Common myeloid progenitor, CD34-positive (primary cell): ENCODE results near the gene TMEM163.

Experiments
- CTCF ChIA-PET: fragments of 350-600 bp; sonication (Branson Sonifier 250); formaldehyde crosslinking; loops from one replicate; lab custom pipeline; 2021; ENCODE audit warnings: antibody characterized with exemption; lab: Charles Lee
- POLR2A ChIA-PET: fragments of 350-600 bp; sonication (Branson Sonifier 250); formaldehyde crosslinking; loops from one replicate; lab custom pipeline; 2021; ENCODE audit warnings: antibody characterized with exemption; lab: Charles Lee
- DNase-seq, 3 donors: peaks; one replicate each; pipeline versions ENCODE4 v3.0.0 to v3.0.0-alpha.2; 2013
- H3K27ac ChIP-seq, 2 experiments: 1 replicate in 1 of 2; 2 replicates in 1 of 2; pipeline ENCODE4 v1.7.0; 2013; ENCODE audit warnings: inconsistent platforms in 2 of 2, low read length in 2 of 2, mild to moderate bottlenecking in 2 of 2, low read depth in 1 of 2, moderate library complexity in 1 of 2; ENCODE audit not compliant: severe bottlenecking in 2 of 2, insufficient read depth in 1 of 2, poor library complexity in 1 of 2
- H3K27me3 ChIP-seq, 5 experiments: replicated peaks in 2 of 5; 1 replicate in 3 of 5; 2 replicates in 2 of 5; pipeline versions ENCODE4 v1.6.1 to v1.7.0; 2013; ENCODE audit warnings: low read length in 4 of 5, mild to moderate bottlenecking in 2 of 5, moderate library complexity in 2 of 5, inconsistent platforms in 1 of 5; ENCODE audit not compliant: insufficient read depth in 5 of 5, control insufficient read depth in 4 of 5
- H3K36me3 ChIP-seq, 4 experiments: 1 replicate in 2 of 4; 2 replicates in 2 of 4; pipeline versions ENCODE4 v1.6.1 to v1.7.0; 2013; ENCODE audit warnings: low read length in 3 of 4, control low read depth in 1 of 4, mild to moderate bottlenecking in 1 of 4; ENCODE audit not compliant: control insufficient read depth in 4 of 4, insufficient read depth in 4 of 4
- H3K4me1 ChIP-seq, 4 experiments: 1 replicate in 3 of 4; 2 replicates in 1 of 4; pipeline versions ENCODE4 v1.6.1 to v1.7.1; 2013; ENCODE audit warnings: low read length in 3 of 4, mild to moderate bottlenecking in 3 of 4, control low read depth in 1 of 4, inconsistent platforms in 1 of 4, moderate library complexity in 1 of 4; ENCODE audit not compliant: control insufficient read depth in 4 of 4, insufficient read depth in 4 of 4; ENCODE audit errors: control extremely low read depth in 1 of 4
- H3K4me3 ChIP-seq, 7 experiments: 1 replicate in 4 of 7; 2 replicates in 3 of 7; pipeline versions ENCODE4 v1.5.1 to v1.7.0; 2013; ENCODE audit warnings: mild to moderate bottlenecking in 7 of 7, low read length in 6 of 7, moderate library complexity in 6 of 7, inconsistent platforms in 2 of 7, low read depth in 2 of 7, control low read depth in 1 of 7; ENCODE audit not compliant: insufficient read depth in 4 of 7, control insufficient read depth in 1 of 7; ENCODE audit errors: extremely low read depth in 1 of 7
- H3K9me3 ChIP-seq, 5 experiments: 1 replicate in 4 of 5; 2 replicates in 1 of 5; pipeline versions ENCODE4 v1.6.1 to v1.7.1; 2013; ENCODE audit warnings: low read length in 4 of 5, mild to moderate bottlenecking in 2 of 5, inconsistent platforms in 1 of 5, low read depth in 1 of 5, moderate library complexity in 1 of 5; ENCODE audit not compliant: control insufficient read depth in 4 of 5, insufficient read depth in 2 of 5; ENCODE audit errors: control extremely low read depth in 1 of 5
- WGBS: methylation state at CpG from one replicate; pipeline ENCODE4 v1.1.5; 2013; ENCODE audit not compliant: insufficient coverage; 5-methylcytosine and 5-hydroxymethylcytosine counted together

TMEM163 gene

GRCh38 chr2:134435936-134436335 is 282.9 kb downstream of the TMEM163 start:
- H3K27me3 ChIP-seq = no peaks in the 10 kb centered on the region
- peaks cover 4 to 30% (median 16%) of the 10 kb centered on the region in 4 experiments for H3K36me3 ChIP-seq
- ChIA-PET POLR2A (no interaction called here), CTCF (interaction anchor here (0.9 to 3.3 kb wide), 4 partner anchors 12 to 68 kb away, joined by 3 to 11 read pairs (median 3); no protein-coding TSS in a partner anchor)
- H3K27ac ChIP-seq = no peak overlapping the region
- no peak for DNase-seq
- peaks cover 0 to 7% (median 0%) of the 10 kb centered on the region in 4 experiments for H3K4me1 ChIP-seq
- no peak overlapping the region for H3K4me3 ChIP-seq
- H3K9me3 ChIP-seq = no peaks in the 10 kb centered on the region

- no peak overlapping the region for H3K4me3 ChIP-seq
- H3K27me3 ChIP-seq = no peaks in the 10 kb centered on the region
- POLR2A ChIA-PET = no interaction called here
- no peak for DNase-seq
- CTCF ChIA-PET = interaction anchor here (0.9 to 3.3 kb wide), 4 partner anchors 12 to 68 kb away, joined by 3 to 11 read pairs (median 3); no protein-coding TSS in a partner anchor
- peaks cover 0 to 7% (median 0%) of the 10 kb centered on the region in 4 experiments for H3K4me1 ChIP-seq
- 97% methylated on average over 4 of the region's 4 CpGs for WGBS
- H3K36me3 ChIP-seq = peaks cover 4 to 33% (median 16%) of the 10 kb centered on the region in 4 experiments
- no peak overlapping the region for H3K27ac ChIP-seq
- H3K9me3 ChIP-seq = no peaks in the 10 kb centered on the region
Measured at GRCh38 chr2:134435505-134435904, 283.3 kb downstream of the TMEM163 start.

DNA sequence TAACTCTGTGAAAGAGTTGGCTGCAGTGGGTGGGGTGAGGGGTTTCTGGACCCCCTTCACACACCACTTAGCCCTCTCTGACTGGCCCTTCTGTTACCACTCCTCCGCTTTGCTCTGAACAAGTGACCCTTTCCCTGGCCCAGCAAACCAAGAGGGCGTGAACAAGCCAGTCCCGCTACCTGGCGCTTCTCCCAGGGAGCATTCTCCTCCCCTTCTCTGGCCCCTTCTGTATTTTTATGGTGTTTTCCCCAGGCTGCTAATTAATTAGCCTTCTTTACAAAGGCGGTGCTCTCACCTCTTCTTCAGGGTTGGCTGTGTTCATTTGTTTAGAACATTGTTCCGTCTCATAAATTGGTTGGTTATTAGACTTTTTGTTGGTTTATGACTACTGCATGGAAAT is 284.8 kb downstream of the TMEM163 start:
- peaks cover 0 to 7% (median 0%) of the 10 kb centered on the region in 4 experiments for H3K4me1 ChIP-seq
- CTCF ChIA-PET = interaction anchor here (3.3 kb wide), 1 partner anchor 17 kb away, joined by 11 read pairs; no protein-coding TSS in a partner anchor
- WGBS = 100% methylated on average over 5 of the region's 6 CpGs

GRCh38 chr2:134433469-134433868 is 285.3 kb downstream of the TMEM163 start:
- H3K4me1 ChIP-seq = peaks cover 0 to 7% (median 0%) of the 10 kb centered on the region in 4 experiments
- H3K36me3 ChIP-seq = peaks cover 10 to 39% (median 14%) of the 10 kb centered on the region in 4 experiments
- ChIA-PET CTCF (no interaction called here), POLR2A (no interaction called here)
- WGBS = 87% methylated on average over 7 of the region's 7 CpGs
- H3K9me3 ChIP-seq = no peaks in the 10 kb centered on the region
- H3K4me3 ChIP-seq = no peak overlapping the region
- DNase-seq = no peak
- H3K27me3 ChIP-seq = no peaks in the 10 kb centered on the region
- H3K27ac ChIP-seq = no peak overlapping the region

More for the DNA sequence above, 284.8 kb downstream of the TMEM163 start:
- Histone ChIP-seq H3K9me3 (no peaks in the 10 kb centered on the region), H3K27me3 (no peaks in the 10 kb centered on the region), H3K4me3 (no peak overlapping the region), H3K27ac (no peak overlapping the region), H3K36me3 (peaks cover 9 to 38% (median 14%) of the 10 kb centered on the region in 4 experiments)
- no peak for DNase-seq
- POLR2A ChIA-PET = no interaction called here

GRCh38 chr2:134432435-134432883 is 286.3 kb downstream of the TMEM163 start:
- no peaks in the 10 kb centered on the region for H3K9me3 ChIP-seq
- ChIA-PET CTCF (interaction anchor here (1.2 kb wide), 1 partner anchor 20 kb away, joined by 4 read pairs; no protein-coding TSS in a partner anchor), POLR2A (no interaction called here)
- no peak overlapping the region for H3K4me3 ChIP-seq
- H3K36me3 ChIP-seq = peaks cover 13 to 47% (median 18%) of the 10 kb centered on the region in 4 experiments
- WGBS = 100% methylated on average over 3 of the region's 3 CpGs
- H3K27ac ChIP-seq = no peak overlapping the region
- no peak for DNase-seq
- H3K4me1 ChIP-seq = peaks cover 0 to 7% (median 0%) of the 10 kb centered on the region in 4 experiments
- no peaks in the 10 kb centered on the region for H3K27me3 ChIP-seq

- no peak overlapping the region for H3K27ac ChIP-seq
- CTCF ChIA-PET = interaction anchor here (1.2 kb wide), 1 partner anchor 20 kb away, joined by 4 read pairs; no protein-coding TSS in a partner anchor
- POLR2A ChIA-PET = interaction anchor here (0.6 kb wide), 1 partner anchor 1419 kb away, joined by 3 read pairs; no protein-coding TSS in a partner anchor
Measured at GRCh38 chr2:134431838-134432434, 286.9 kb downstream of the TMEM163 start.

GRCh38 chr2:134429886-134430285 is 288.9 kb downstream of the TMEM163 start:
- WGBS = 100% methylated on average over 4 of the region's 4 CpGs
- Histone ChIP-seq H3K4me3 (no peak overlapping the region), H3K9me3 (no peaks in the 10 kb centered on the region), H3K27me3 (no peaks in the 10 kb centered on the region), H3K36me3 (peaks cover 9 to 43% (median 11%) of the 10 kb centered on the region in 4 experiments), H3K4me1 (peaks cover 0 to 7% (median 0%) of the 10 kb centered on the region in 4 experiments), H3K27ac (no peak overlapping the region)
- ChIA-PET POLR2A (no interaction called here), CTCF (interaction anchor here (1.9 kb wide), 1 partner anchor 19 kb away, joined by 5 read pairs; no protein-coding TSS in a partner anchor)
- no peak for DNase-seq

More at GRCh38 chr2:134431838-134432434, 286.9 kb downstream of the TMEM163 start:
- no peak for DNase-seq
- H3K4me1 ChIP-seq = peaks cover 0 to 7% (median 0%) of the 10 kb centered on the region in 4 experiments
- H3K9me3 ChIP-seq = no peaks in the 10 kb centered on the region
- no peaks in the 10 kb centered on the region for H3K27me3 ChIP-seq
- H3K4me3 ChIP-seq = no peak overlapping the region
- peaks cover 13 to 49% (median 18%) of the 10 kb centered on the region in 4 experiments for H3K36me3 ChIP-seq
- WGBS = 100% methylated on average over 1 of the region's 2 CpGs
